Epithelial cell of proximal tubule (primary cell): ENCODE measurements around the gene ZNF146. TPM values are rescaled to one million over a fixed set of nuclear protein-coding genes. Genes with fewer than 3 reads are reported as not detected.
"Not testable (repeated sequence)": the region's sequence is repeated elsewhere in the genome, so short reads cannot be mapped to it uniquely, and the experiment has no call there.

Experiments
- DNase-seq: peaks from one replicate; pipeline ENCODE4 v3.0.0-alpha.2; 2011; ENCODE audit warnings: low read depth
- H3K4me3 ChIP-seq: 2 replicates; pipeline ENCODE4 v1.5.1; 2011; ENCODE audit warnings: low read depth, mild to moderate bottlenecking, low read length
- total RNA-seq: library from RNA; depleted of rRNA; stranded (reverse); fragments of >200 nt; gene quantifications from 2 replicates; pipeline ENCODE4 v1.2.3, GENCODE V29; 2015
- TF ChIP-seq, protein P1 (sequence below): conservative IDR thresholded peaks from 2 replicates; pipeline ENCODE4 v1.5.1; 2012; ENCODE audit warnings: low read depth, mild to moderate bottlenecking, low read length

ZNF146 gene
- total RNA-seq, 1 donor from 2014 or later: 103 TPM

DNA sequence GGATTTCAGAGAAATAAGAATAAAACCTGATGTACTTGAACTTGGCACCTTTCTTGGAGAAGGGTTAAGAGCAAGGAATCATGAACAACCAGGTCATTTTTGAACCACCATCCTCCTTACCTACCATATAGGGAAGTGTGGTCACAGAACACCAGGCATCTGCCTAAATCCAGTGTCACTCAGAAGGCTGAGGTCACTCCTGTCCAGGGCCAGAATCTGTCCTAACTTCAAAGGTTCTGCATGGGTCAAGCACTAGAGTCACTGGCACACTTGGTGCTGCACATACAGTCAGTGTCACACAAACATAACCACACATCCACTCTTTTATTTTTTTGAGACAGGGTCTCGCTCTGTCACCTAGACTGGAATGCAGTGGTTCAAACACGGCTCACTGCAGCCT, 2.0 kb upstream of the ZNF146 start:
- TF ChIP-seq, protein P1, sequence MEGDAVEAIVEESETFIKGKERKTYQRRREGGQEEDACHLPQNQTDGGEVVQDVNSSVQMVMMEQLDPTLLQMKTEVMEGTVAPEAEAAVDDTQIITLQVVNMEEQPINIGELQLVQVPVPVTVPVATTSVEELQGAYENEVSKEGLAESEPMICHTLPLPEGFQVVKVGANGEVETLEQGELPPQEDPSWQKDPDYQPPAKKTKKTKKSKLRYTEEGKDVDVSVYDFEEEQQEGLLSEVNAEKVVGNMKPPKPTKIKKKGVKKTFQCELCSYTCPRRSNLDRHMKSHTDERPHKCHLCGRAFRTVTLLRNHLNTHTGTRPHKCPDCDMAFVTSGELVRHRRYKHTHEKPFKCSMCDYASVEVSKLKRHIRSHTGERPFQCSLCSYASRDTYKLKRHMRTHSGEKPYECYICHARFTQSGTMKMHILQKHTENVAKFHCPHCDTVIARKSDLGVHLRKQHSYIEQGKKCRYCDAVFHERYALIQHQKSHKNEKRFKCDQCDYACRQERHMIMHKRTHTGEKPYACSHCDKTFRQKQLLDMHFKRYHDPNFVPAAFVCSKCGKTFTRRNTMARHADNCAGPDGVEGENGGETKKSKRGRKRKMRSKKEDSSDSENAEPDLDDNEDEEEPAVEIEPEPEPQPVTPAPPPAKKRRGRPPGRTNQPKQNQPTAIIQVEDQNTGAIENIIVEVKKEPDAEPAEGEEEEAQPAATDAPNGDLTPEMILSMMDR: no peak
- no peak overlapping the region for H3K4me3 ChIP-seq
- DNase-seq: no peak

GRCh38 chr19:36215276-36216123, 594 bp downstream of the ZNF146 start:
- DNase-seq: no peak
- H3K4me3 ChIP-seq: peak overlapping the region; percentile 93
- TF ChIP-seq, protein P1: no peak

DNA sequence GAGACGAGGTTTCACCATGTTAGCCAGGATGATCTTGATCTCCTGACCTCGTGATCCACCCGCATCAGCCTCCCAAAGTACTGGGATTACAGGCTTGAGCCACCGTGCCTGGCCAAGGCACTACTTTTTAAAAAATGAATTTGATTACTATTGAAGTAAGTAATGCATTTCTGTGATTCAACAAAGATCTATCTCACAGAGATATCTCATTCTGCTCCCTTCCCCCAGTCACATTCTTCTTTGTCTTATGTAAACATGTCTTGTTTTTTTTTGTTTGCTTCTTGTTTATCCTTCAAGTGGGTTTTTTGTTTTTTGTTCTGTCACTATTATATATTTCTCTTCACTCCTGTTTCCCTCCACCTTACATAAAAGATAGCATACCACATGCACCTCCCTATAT, 6.6 kb downstream of the ZNF146 start:
- DNase-seq: no peak
- TF ChIP-seq, protein P1: no peak
- no peak overlapping the region for H3K4me3 ChIP-seq

DNA sequence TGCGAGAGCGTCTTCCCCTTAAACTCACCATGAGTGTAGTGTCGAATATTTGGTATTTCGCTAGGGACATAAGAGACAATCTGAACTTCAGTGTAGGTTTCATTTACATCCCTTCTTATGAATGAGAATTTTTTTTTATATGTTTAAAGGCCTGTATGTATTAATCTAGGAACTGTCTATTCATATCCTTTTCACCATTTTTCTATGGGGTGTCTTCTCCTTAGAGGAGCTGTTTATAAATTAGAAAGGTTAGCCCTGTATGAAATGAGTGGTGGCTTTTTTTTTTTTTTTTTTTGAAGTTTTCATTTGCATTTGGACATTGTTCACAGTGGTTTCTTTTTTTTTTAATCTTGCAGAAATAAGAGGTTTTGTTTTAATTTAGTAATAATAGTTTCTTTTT, 7.6 kb downstream of the ZNF146 start:
- no peak for DNase-seq
- H3K4me3 ChIP-seq: no peak overlapping the region
- TF ChIP-seq, protein P1: no peak

- TF ChIP-seq, protein P1: no peak
- no peak for DNase-seq
- no peak overlapping the region for H3K4me3 ChIP-seq
Observed at GRCh38 chr19:36225219-36225892, 10.4 kb downstream of the ZNF146 start.

GRCh38 chr19:36233626-36234025, 18.7 kb downstream of the ZNF146 start:
- not testable (repeated sequence) for H3K4me3 ChIP-seq, DNase-seq

DNA sequence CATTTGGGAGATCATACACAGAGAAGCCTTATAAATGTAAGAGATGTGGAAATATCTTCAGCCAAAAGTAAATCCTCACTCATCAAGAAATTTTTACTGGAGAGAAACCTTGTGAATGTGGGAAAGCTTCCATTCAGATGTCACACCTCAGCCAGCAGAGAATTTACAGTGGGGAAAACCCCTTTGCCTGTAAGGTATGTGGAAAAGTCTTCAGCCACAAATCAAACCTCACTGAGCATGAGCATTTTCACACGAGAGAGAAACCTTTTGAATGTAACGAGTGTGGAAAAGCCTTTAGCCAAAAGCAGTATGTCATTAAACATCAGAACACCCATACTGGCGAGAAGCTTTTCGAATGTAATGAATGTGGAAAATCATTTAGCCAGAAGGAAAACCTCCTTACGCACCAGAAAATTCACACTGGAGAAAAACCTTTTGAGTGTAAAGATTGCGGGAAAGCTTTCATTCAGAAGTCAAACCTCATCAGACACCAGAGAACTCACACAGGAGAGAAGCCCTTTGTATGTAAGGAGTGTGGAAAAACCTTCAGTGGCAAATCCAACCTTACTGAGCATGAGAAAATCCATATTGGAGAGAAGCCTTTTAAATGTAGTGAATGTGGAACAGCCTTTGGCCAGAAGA, 21.5 kb downstream of the ZNF146 start:
- no peak for DNase-seq
- TF ChIP-seq, protein P1: no peak
- H3K4me3 ChIP-seq: no peak overlapping the region
